ENCODE results near the gene NPW.

- TF ChIP-seq ZNF274 (IDR thresholded peaks at IDR 0.05; ENCODE audit: low read depth, low read length) = no peak
- no peak for TF ChIP-seq SUZ12 (IDR thresholded peaks at IDR 0.05; ENCODE audit: extremely low read depth, insufficient read depth, insufficient read length)
- no peak for TF ChIP-seq YY1 (IDR thresholded peaks at IDR 0.05; ENCODE audit: insufficient read depth, insufficient read length)
Observed at GRCh38 chr16:1993731-1994131, 25.9 kb upstream of the NPW start.
